Keratinocyte (primary cell): ENCODE data around the gene SPIN1. TPM values are rescaled to one million over a fixed set of nuclear protein-coding genes. Genes with fewer than 3 reads are reported as not detected.

ENCODE experiments used
- DNase-seq: peaks from one replicate; pipeline ENCODE4 v3.0.0-alpha.2; 2011; ENCODE audit warnings: low read depth, missing footprints, low spot score
- FAIRE-seq: peaks from 2 replicates; lab custom pipeline; 2011; peaks lifted over from hg19 to GRCh38; lab: Jason Lieb, UNC
- H2AFZ ChIP-seq: 2 replicates; pipeline ENCODE4 v1.6.0; 2012; ENCODE audit warnings: low read length, control low read depth, inconsistent platforms; ENCODE audit not compliant: control insufficient read depth
- H3K27ac ChIP-seq: 2 replicates; pipeline ENCODE4 v1.5.1; 2011; ENCODE audit warnings: low read length; ENCODE audit not compliant: control insufficient read depth, insufficient read depth
- H3K27me3 ChIP-seq: 3 replicates; pipeline ENCODE4 v1.6.0; 2011; ENCODE audit warnings: low read length; ENCODE audit not compliant: control insufficient read depth, insufficient read depth; ENCODE audit errors: extremely low read depth
- H3K36me3 ChIP-seq, 2 experiments: 2 replicates in 1 of 2; 3 replicates in 1 of 2; pipeline ENCODE4 v1.5.1; 2011; ENCODE audit warnings: low read length in 2 of 2, mild to moderate bottlenecking in 1 of 2; ENCODE audit not compliant: control insufficient read depth in 2 of 2, insufficient read depth in 2 of 2; ENCODE audit errors: extremely low read depth in 1 of 2
- H3K4me1 ChIP-seq: 3 replicates; pipeline ENCODE4 v1.5.1; 2011; ENCODE audit warnings: low read length; ENCODE audit not compliant: control insufficient read depth, insufficient read depth; ENCODE audit errors: extremely low read depth
- H3K4me2 ChIP-seq: 3 replicates; pipeline ENCODE4 v1.6.0; 2011; ENCODE audit warnings: low read depth, low read length; ENCODE audit not compliant: control insufficient read depth, insufficient read depth; ENCODE audit errors: extremely low read depth
- H3K4me3 ChIP-seq, 3 experiments: fragments of 200-600 bp in 1 of 3; sonication (generic) in 1 of 3; 2 replicates in 2 of 3; 3 replicates in 1 of 3; pipeline ENCODE4 v1.5.1; 2011 to 2016; ENCODE audit warnings: low read length in 3 of 3, mild to moderate bottlenecking in 3 of 3, control low read depth in 2 of 3, inconsistent platforms in 1 of 3, low read depth in 1 of 3, mixed read lengths in 1 of 3, mixed run types in 1 of 3, moderate library complexity in 1 of 3; ENCODE audit not compliant: control insufficient read depth in 2 of 3, insufficient read depth in 2 of 3; ENCODE audit errors: extremely low read depth in 1 of 3
- H3K79me2 ChIP-seq: 2 replicates; pipeline ENCODE4 v1.6.0; 2012; ENCODE audit warnings: low read length; ENCODE audit not compliant: control insufficient read depth, insufficient read depth
- H3K9ac ChIP-seq: 3 replicates; pipeline ENCODE4 v1.6.0; 2011; ENCODE audit warnings: low read length; ENCODE audit not compliant: control insufficient read depth, insufficient read depth; ENCODE audit errors: extremely low read depth
- H3K9me1 ChIP-seq: 3 replicates; pipeline ENCODE4 v1.6.0; 2011; ENCODE audit warnings: low read length; ENCODE audit not compliant: control insufficient read depth, insufficient read depth; ENCODE audit errors: extremely low read depth
- H3K9me3 ChIP-seq: 2 replicates; pipeline ENCODE4 v1.5.1; 2012; ENCODE audit warnings: low read depth, low read length; ENCODE audit not compliant: control insufficient read depth
- H4K20me1 ChIP-seq: 3 replicates; pipeline ENCODE4 v1.6.0; 2011; ENCODE audit warnings: low read length; ENCODE audit not compliant: control insufficient read depth, insufficient read depth; ENCODE audit errors: extremely low read depth
- CTCF ChIP-seq, 3 experiments: IDR thresholded peaks in 1 of 3; conservative IDR thresholded peaks in 1 of 3; optimal IDR thresholded peaks in 1 of 3; 2 replicates in 2 of 3; 3 replicates in 1 of 3; pipeline versions ENCODE3 to v1.5.1; 2011; ENCODE audit warnings: low read length in 3 of 3, mild to moderate bottlenecking in 3 of 3, moderate library complexity in 2 of 3, control low read depth in 1 of 3, inconsistent platforms in 1 of 3; ENCODE audit not compliant: insufficient read depth in 2 of 3; ENCODE audit errors: extremely low read depth in 1 of 3
- EZH2 ChIP-seq: IDR thresholded peaks from one replicate; pipeline ENCODE4 v1.6.1; 2012; ENCODE audit warnings: inconsistent platforms, mild to moderate bottlenecking, low read length, moderate library complexity
- dilution Hi-C: fragments of 300-500 bp; cut with MboI; formaldehyde crosslinking; loops from one replicate; pipeline ENCODE4 v1.7.0; 2020; ENCODE audit warnings: low sequenced_read_pairs; ENCODE audit not compliant: extremely low pct_ligation_motif_present
- polyA plus RNA-seq, 5 experiments: library from polyadenylated mRNA; depleted of rRNA in 3 of 5; stranded (reverse) in 3 of 5; stranded (forward) in 1 of 5; unstranded in 1 of 5; fragments of >200 nt; gene quantifications; 1 replicate in 1 of 5; 2 replicates in 3 of 5; 3 replicates in 1 of 5; pipeline versions ENCODE4 v1.2.1 to v1.2.3, GENCODE V29; 2011 to 2012; ENCODE audit warnings: missing spikeins in 2 of 5, low read depth in 1 of 5, low replicate concordance in 1 of 5

SPIN1 gene
- polyA plus RNA-seq, 1 donor (not counting 4 experiments of a cell fraction or from before 2014, with no cell fraction given), result 68.8 TPM

DNA sequence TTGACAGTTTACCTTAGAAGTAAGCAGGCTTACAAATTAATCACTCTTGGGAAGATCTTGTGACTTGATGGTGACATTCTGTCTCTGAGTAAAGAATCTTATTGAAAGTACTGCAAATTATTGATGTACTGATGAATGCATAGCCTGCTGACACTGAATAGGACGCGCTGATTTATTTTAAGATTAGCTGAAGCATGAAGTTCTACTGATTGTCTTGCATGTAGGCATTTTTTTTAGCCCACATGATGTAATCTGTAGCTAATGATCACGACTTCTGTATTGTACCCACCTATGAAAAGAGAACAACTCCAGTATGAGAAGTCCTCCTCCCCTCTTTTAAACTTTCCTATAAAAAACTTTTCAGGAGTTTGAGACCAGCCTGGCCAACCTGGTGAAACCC is 28.3 kb upstream of the SPIN1 start:
- DNase-seq, result no peak

GRCh38 chr9:88362681-88363080 is 25.6 kb upstream of the SPIN1 start:
- Histone ChIP-seq H3K27ac (no peak overlapping the region), H3K9me3 (no peaks in the 10 kb centered on the region), H4K20me1 (no peaks in the 10 kb centered on the region), H3K4me1 (no peaks in the 10 kb centered on the region), H3K36me3 (no peaks in the 10 kb centered on the region), H3K4me3 (no peak overlapping the region), H3K9ac (no peak overlapping the region), H3K27me3 (no peaks in the 10 kb centered on the region), H3K79me2 (no peaks in the 10 kb centered on the region), H2AFZ (no peak overlapping the region), H3K9me1 (no peaks in the 10 kb centered on the region), H3K4me2 (no peak overlapping the region)
- DNase-seq (no peak), FAIRE-seq (no peak)
- dilution Hi-C loops, result no loop called here
- TF ChIP-seq EZH2 (no peak), CTCF (optimal IDR thresholded peaks at IDR 0.05 in 1 of 3, IDR thresholded peaks at IDR 0.05 in 1 of 3, conservative IDR thresholded peaks at IDR 0.05 in 1 of 3; ENCODE audit: extremely low read depth in 1 of 3, insufficient read depth in 2 of 3, low read length in 3 of 3) (no peak)

More for the DNA sequence above, 28.3 kb upstream of the SPIN1 start:
- Histone ChIP-seq H4K20me1 (no peaks in the 10 kb centered on the region), H3K4me3 (no peak overlapping the region), H3K4me1 (peaks cover 4% of the 10 kb centered on the region), H3K9me1 (no peaks in the 10 kb centered on the region), H3K9ac (no peak overlapping the region), H3K27me3 (no peaks in the 10 kb centered on the region), H3K79me2 (no peaks in the 10 kb centered on the region), H3K9me3 (no peaks in the 10 kb centered on the region), H3K4me2 (no peak overlapping the region), H3K36me3 (no peaks in the 10 kb centered on the region), H2AFZ (no peak overlapping the region), H3K27ac (no peak overlapping the region)
- FAIRE-seq, result no peak
- dilution Hi-C loops, result no loop called here
- TF ChIP-seq CTCF (optimal IDR thresholded peaks at IDR 0.05 in 1 of 3, IDR thresholded peaks at IDR 0.05 in 1 of 3, conservative IDR thresholded peaks at IDR 0.05 in 1 of 3; ENCODE audit: extremely low read depth in 1 of 3, insufficient read depth in 2 of 3, low read length in 3 of 3), result no peak
- no peak for TF ChIP-seq EZH2
